Measurements from ENCODE around the gene ZNF688. TPM values are rescaled to one million over a fixed set of nuclear protein-coding genes. Genes with fewer than 3 reads are reported as not detected.

The ZNF688 gene
- total and polyA plus RNA-seq, 9 of the 15 experiments (the other 6 are each of a cell fraction or from before 2014, with no cell fraction given): 0.48 to 12.9 (median 4.5) TPM

- TF ChIP-seq ZBTB49 (CRISPR knock-in tag; IDR thresholded peaks at IDR 0.05; ENCODE audit: borderline replicate concordance): no peak
- no peak for TF ChIP-seq PRDM10 (IDR thresholded peaks at IDR 0.05; ENCODE audit: partially characterized antibody)
- no peak for TF ChIP-seq ZBTB26 (CRISPR knock-in tag; IDR thresholded peaks at IDR 0.05)
- no peak for TF ChIP-seq MEF2A (IDR thresholded peaks at IDR 0.05; ENCODE audit: control insufficient read depth, low read depth, low read length)
- no peak for TF ChIP-seq SFPQ (IDR thresholded peaks at IDR 0.05; ENCODE audit: low read depth, low read length)
These were observed 48.1 kb upstream of the ZNF688 start (continued) for GRCh38 chr16:30619638-30620037.
